Lower lobe of right lung (tissue), 2 donors: ENCODE data around the gene NOL4L. TPM values are rescaled to one million over a fixed set of nuclear protein-coding genes. Genes with fewer than 3 reads are reported as not detected.

Source experiments
- ATAC-seq, 2 donors: fragments of 200-7000 bp; cut with Tn5 transposase; one replicate each; pipeline ENCODE4 v1.9.1; 2020 to 2022; ENCODE audit warnings: mild to moderate bottlenecking in 2 of 2, moderate library complexity in 2 of 2
- DNase-seq: peaks from one replicate; pipeline ENCODE4 v3.0.0-alpha.2; 2020
- H3K27ac ChIP-seq: fragments of 200-600 bp; one replicate; pipeline ENCODE4 v1.8.0; 2022
- H3K27me3 ChIP-seq: fragments of 200-600 bp; one replicate; pipeline ENCODE4 v1.8.0; 2022; ENCODE audit warnings: low read depth
- H3K36me3 ChIP-seq: fragments of 200-600 bp; one replicate; pipeline ENCODE4 v1.8.0; 2022; ENCODE audit warnings: mild to moderate bottlenecking
- H3K4me1 ChIP-seq: fragments of 200-600 bp; one replicate; pipeline ENCODE4 v1.8.0; 2022
- H3K4me3 ChIP-seq: fragments of 200-600 bp; one replicate; pipeline ENCODE4 v1.8.0; 2022; ENCODE audit warnings: mild to moderate bottlenecking
- H3K9me3 ChIP-seq: fragments of 200-600 bp; one replicate; pipeline ENCODE4 v1.8.0; 2022
- CTCF ChIP-seq: fragments of 200-600 bp; IDR thresholded peaks from one replicate; pipeline ENCODE4 v1.8.0; 2022; ENCODE audit warnings: antibody characterized with exemption, mild to moderate bottlenecking
- intact Hi-C: fragments of 100-400 bp; cut with DNase I; formaldehyde crosslinking; loops from one replicate; pipeline ENCODE4 v1.11.0; 2022
- total RNA-seq: library from RNA; stranded (reverse); fragmentation: NEBNext Ultra II Directional; extraction: Animal tissue kit (Norgen Biotek cat#: 25700); gene quantifications from one replicate; pipeline ENCODE4 v1.2.1, GENCODE V29; 2021
- donor health status: DM: no; HTN: yes; CAD: no; lungs with severe emphysema.

The NOL4L gene
- total RNA-seq, 1 donor from 2014 or later: 14.3 TPM

GRCh38 chr20:32509639-32510066 is 75.5 kb downstream of the NOL4L start:
- intact Hi-C loops: no loop called here
- TF ChIP-seq CTCF: peak; percentile 25
- ATAC-seq: no peak

GRCh38 chr20:32508775-32509119 is 76.4 kb downstream of the NOL4L start:
- intact Hi-C loops: no loop called here
- Histone ChIP-seq H3K9me3 (no peaks in the 10 kb centered on the region), H3K4me3 (no peak overlapping the region), H3K27ac (peak overlapping the region; percentile 12), H3K36me3 (no peaks in the 10 kb centered on the region), H3K4me1 (peaks cover 21% of the 10 kb centered on the region), H3K27me3 (no peaks in the 10 kb centered on the region)
- no peak for ATAC-seq
- DNase-seq: no peak
- no peak for TF ChIP-seq CTCF

More at GRCh38 chr20:32509639-32510066, 75.5 kb downstream of the NOL4L start:
- H3K36me3 ChIP-seq: no peaks in the 10 kb centered on the region
- H3K4me1 ChIP-seq: peaks cover 21% of the 10 kb centered on the region
- H3K9me3 ChIP-seq: no peaks in the 10 kb centered on the region
- H3K4me3 ChIP-seq: no peak overlapping the region
- peak overlapping the region; percentile 12 for H3K27ac ChIP-seq
- no peak for DNase-seq
- H3K27me3 ChIP-seq: no peaks in the 10 kb centered on the region

- H3K4me3 ChIP-seq: no peak overlapping the region
- H3K4me1 ChIP-seq: peaks cover 21% of the 10 kb centered on the region
- H3K36me3 ChIP-seq: no peaks in the 10 kb centered on the region
- intact Hi-C loops: no loop called here
- ATAC-seq (no peak), DNase-seq (no peak)
- no peaks in the 10 kb centered on the region for H3K27me3 ChIP-seq
- H3K27ac ChIP-seq: no peak overlapping the region
- TF ChIP-seq CTCF: no peak
- no peaks in the 10 kb centered on the region for H3K9me3 ChIP-seq
Measured at GRCh38 chr20:32507998-32508774, 76.9 kb downstream of the NOL4L start.

- Histone ChIP-seq H3K9me3 (no peaks in the 10 kb centered on the region), H3K4me1 (peaks cover 21% of the 10 kb centered on the region), H3K4me3 (no peak overlapping the region), H3K36me3 (no peaks in the 10 kb centered on the region), H3K27me3 (no peaks in the 10 kb centered on the region), H3K27ac (no peak overlapping the region)
- TF ChIP-seq CTCF: no peak
- no peak for ATAC-seq
- intact Hi-C loops: no loop called here
- no peak for DNase-seq
Measured at GRCh38 chr20:32506721-32507120, 78.4 kb downstream of the NOL4L start.

GRCh38 chr20:32505723-32506473 is 79.2 kb downstream of the NOL4L start:
- no peaks in the 10 kb centered on the region for H3K9me3 ChIP-seq
- H3K4me1 ChIP-seq: peaks cover 13% of the 10 kb centered on the region
- no peaks in the 10 kb centered on the region for H3K36me3 ChIP-seq
- no peak for TF ChIP-seq CTCF
- intact Hi-C loops: no loop called here
- no peak overlapping the region for H3K4me3 ChIP-seq
- H3K27me3 ChIP-seq: no peaks in the 10 kb centered on the region
- no peak for DNase-seq
- ATAC-seq: peak in 1 of 2 donors; percentile 26
- no peak overlapping the region for H3K27ac ChIP-seq
